MCF 10A (cell line): ENCODE data around the gene OBSCN. TPM values are rescaled to one million over a fixed set of nuclear protein-coding genes. Genes with fewer than 3 reads are reported as not detected.
"Not testable (repeated sequence)": the region's sequence is repeated elsewhere in the genome, so short reads cannot be mapped to it uniquely, and the experiment has no call there.

Source experiments
- BruUV-seq: library from RNA; stranded (reverse); fragments of 400-500 nt; replicated peaks from 2 replicates; lab custom pipeline; 2021; lab: Mats Ljungman, UMichigan
- CTCF ChIA-PET: fragments of 300-600 bp; sonication (Branson Sonifier 250); formaldehyde crosslinking; extraction: SDS; loops from one replicate; lab custom pipeline; 2021; ENCODE audit warnings: antibody characterized with exemption, inconsistent platforms; lab: Yijun Ruan, JAX
- POLR2A ChIA-PET: fragments of 300-600, 350-650 bp; sonication (Branson Sonifier 250); formaldehyde crosslinking; extraction: SDS; loops from one replicate; lab custom pipeline; 2020; ENCODE audit warnings: antibody characterized with exemption, inconsistent platforms; lab: Yijun Ruan, JAX
- DNase-seq: peaks from one replicate; pipeline ENCODE4 v3.0.0-alpha.2; 2018; ENCODE audit not compliant: unreplicated experiment
- H3K27ac Mint-ChIP-seq: one replicate; pipeline ENCODE4 v1.8.0; 2022; ENCODE audit warnings: mild to moderate bottlenecking, low read depth, mixed read lengths; ENCODE audit not compliant: unreplicated experiment
- H3K27me3 Mint-ChIP-seq: one replicate; pipeline ENCODE4 v1.8.0; 2022; ENCODE audit warnings: mixed read lengths; ENCODE audit not compliant: insufficient read depth, unreplicated experiment
- H3K36me3 Mint-ChIP-seq: one replicate; pipeline ENCODE4 v1.8.0; 2022; ENCODE audit warnings: mild to moderate bottlenecking, moderate library complexity, mixed read lengths; ENCODE audit not compliant: insufficient read depth, unreplicated experiment
- H3K4me1 Mint-ChIP-seq: one replicate; pipeline ENCODE4 v1.8.0; 2022; ENCODE audit warnings: mixed read lengths; ENCODE audit not compliant: insufficient read depth, unreplicated experiment
- H3K4me3 Mint-ChIP-seq: one replicate; pipeline ENCODE4 v1.8.0; 2022; ENCODE audit warnings: mild to moderate bottlenecking, moderate library complexity, mixed read lengths; ENCODE audit not compliant: unreplicated experiment
- H3K9me3 Mint-ChIP-seq: one replicate; pipeline ENCODE4 v1.8.0; 2022; ENCODE audit warnings: mixed read lengths; ENCODE audit not compliant: unreplicated experiment
- intact Hi-C: fragments of 100-400 bp; cut with micrococcal nuclease; formaldehyde crosslinking; loops from 2 replicates; pipeline ENCODE4 v1.14.1; 2022
- total RNA-seq: library from RNA; stranded (reverse); gene quantifications from 2 replicates; pipeline ENCODE4 v1.2.3, GENCODE V29; 2022
- TF ChIP-seq, protein P1 (sequence below): fragments of 200-600 bp; IDR thresholded peaks from one replicate; pipeline ENCODE4 v1.8.0; 2022; ENCODE audit warnings: antibody characterized with exemption, mild to moderate bottlenecking; ENCODE audit not compliant: unreplicated experiment

The OBSCN gene
- total RNA-seq, 1 experiment from 2014 or later = 22.6 TPM

DNA sequence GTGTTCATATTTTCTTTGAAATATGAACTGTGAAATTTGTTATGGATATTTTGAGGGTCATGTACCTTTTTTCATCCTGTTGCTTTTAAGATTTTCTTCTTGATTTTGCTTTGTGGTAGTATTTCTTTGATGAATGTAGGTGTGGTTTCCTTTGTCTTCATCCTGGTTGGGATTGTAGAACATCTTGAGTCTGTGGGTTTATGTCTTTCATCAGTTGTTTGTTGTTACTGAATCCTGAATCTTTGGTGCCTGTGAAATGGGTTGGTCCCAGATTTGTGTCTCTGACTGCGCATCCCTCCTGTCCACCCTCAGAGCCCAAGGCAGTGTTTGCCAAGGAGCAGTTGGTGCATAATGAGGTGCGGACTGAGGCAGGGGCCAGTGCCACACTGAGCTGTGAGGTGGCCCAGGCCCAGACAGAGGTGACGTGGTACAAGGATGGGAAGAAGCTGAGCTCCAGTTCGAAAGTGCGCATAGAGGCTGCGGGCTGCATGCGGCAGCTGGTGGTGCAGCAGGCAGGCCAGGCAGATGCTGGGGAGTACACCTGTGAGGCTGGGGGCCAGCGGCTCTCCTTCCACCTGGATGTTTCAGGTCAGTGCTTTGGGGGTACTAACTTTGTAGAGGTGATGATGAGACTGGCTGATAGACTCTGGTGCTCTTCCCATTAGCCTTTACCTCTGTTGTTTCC lies 38.5 kb downstream of the OBSCN start:
- H3K27me3 Mint-ChIP-seq = no peaks in the 10 kb centered on the region
- no peak for DNase-seq
- peaks cover 46% of the 10 kb centered on the region for H3K9me3 Mint-ChIP-seq
- H3K27ac Mint-ChIP-seq = no peak overlapping the region
- ChIA-PET POLR2A (interaction anchor here (2.1 kb wide), 1 partner anchor 13 kb away, joined by 7 read pairs; no protein-coding TSS in a partner anchor), CTCF (interaction anchor here (1.1 kb wide), 1 partner anchor 19 kb away, joined by 5 read pairs; no protein-coding TSS in a partner anchor)
- TF ChIP-seq, protein P1, sequence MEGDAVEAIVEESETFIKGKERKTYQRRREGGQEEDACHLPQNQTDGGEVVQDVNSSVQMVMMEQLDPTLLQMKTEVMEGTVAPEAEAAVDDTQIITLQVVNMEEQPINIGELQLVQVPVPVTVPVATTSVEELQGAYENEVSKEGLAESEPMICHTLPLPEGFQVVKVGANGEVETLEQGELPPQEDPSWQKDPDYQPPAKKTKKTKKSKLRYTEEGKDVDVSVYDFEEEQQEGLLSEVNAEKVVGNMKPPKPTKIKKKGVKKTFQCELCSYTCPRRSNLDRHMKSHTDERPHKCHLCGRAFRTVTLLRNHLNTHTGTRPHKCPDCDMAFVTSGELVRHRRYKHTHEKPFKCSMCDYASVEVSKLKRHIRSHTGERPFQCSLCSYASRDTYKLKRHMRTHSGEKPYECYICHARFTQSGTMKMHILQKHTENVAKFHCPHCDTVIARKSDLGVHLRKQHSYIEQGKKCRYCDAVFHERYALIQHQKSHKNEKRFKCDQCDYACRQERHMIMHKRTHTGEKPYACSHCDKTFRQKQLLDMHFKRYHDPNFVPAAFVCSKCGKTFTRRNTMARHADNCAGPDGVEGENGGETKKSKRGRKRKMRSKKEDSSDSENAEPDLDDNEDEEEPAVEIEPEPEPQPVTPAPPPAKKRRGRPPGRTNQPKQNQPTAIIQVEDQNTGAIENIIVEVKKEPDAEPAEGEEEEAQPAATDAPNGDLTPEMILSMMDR = no peak
- intact Hi-C loops = no loop called here
- H3K4me1 Mint-ChIP-seq = no peaks in the 10 kb centered on the region
- no peak overlapping the region for H3K4me3 Mint-ChIP-seq
- no TSS peak for BruUV-seq
- peaks cover 38% of the 10 kb centered on the region for H3K36me3 Mint-ChIP-seq

DNA sequence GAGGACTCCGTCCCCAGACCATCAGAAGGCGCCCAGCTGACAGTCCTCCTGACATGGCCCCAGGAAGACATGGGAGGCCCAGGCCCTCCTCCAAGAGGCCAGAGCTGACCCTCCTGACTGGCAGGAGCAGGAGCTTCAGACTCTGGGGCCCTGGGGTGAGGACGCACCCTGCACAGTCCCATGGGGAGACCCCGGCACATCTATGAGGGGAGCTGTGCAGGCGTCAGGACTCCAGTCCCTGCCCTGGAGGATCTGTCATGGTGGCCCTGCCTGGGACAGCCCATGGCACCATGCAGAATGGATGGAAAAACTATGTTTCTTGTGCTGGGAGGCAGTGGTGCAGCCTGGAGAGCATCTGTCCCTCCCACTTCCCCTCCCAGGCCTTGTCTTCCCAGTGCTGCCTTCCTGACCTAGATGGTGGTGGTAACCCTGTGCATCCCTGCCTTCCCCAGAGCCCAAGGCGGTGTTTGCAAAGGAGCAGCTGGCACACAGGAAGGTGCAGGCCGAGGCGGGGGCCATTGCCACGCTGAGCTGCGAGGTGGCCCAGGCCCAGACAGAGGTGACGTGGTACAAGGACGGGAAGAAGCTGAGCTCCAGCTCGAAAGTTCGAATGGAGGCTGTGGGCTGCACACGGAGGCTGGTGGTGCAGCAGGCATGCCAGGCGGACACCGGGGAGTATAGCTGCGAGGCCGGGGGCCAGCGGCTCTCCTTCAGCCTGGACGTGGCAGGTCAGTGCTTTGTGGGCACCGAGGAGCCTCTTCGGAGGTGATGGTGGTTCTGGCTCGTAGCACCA lies 41.9 kb downstream of the OBSCN start:
- POLR2A ChIA-PET = interaction anchor here (0.7 to 0.8 kb wide), 3 partner anchors 12 to 210 kb away, joined by 3 to 4 read pairs (median 3); partner anchors contain the start of gene TRIM11
- CTCF ChIA-PET = interaction anchor here (0.7 to 1.5 kb wide), 3 partner anchors 10 to 666 kb away, joined by 3 to 4 read pairs (median 3); no protein-coding TSS in a partner anchor

DNA sequence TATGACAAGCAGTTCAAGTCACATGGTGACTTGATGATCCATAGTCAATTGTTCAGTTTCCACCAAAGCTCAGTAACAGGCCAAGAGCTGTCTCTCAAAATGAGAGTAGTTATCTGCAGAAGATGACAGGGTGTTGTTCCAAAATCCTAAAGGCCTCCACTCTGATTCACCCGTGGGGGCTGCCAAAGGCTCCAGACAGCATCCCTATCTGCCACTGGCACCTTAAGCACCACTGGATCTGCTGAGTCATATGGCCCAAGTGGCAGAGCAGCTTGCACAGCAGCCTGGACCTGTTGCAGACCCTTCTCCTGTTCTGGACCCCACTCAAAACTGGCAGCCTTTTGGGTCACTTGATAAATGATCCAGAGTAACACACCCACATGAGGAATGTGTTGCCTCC lies 44.6 kb downstream of the OBSCN start:
- H3K36me3 Mint-ChIP-seq, H3K4me3 Mint-ChIP-seq, H3K27ac Mint-ChIP-seq, intact Hi-C loops, DNase-seq, BruUV-seq, H3K27me3 Mint-ChIP-seq, H3K4me1 Mint-ChIP-seq, POLR2A ChIA-PET: not testable (repeated sequence)
- CTCF ChIA-PET = interaction anchor here (0.6 kb wide), 1 partner anchor 141 kb away, joined by 3 read pairs; no protein-coding TSS in a partner anchor
- H3K9me3 Mint-ChIP-seq = peaks cover 15% of the 10 kb centered on the region

More for the DNA sequence above, 41.9 kb downstream of the OBSCN start:
- TF ChIP-seq, protein P1 = no peak
- no peaks in the 10 kb centered on the region for H3K27me3 Mint-ChIP-seq
- no peak overlapping the region for H3K27ac Mint-ChIP-seq
- BruUV-seq = no TSS peak
- peaks cover 26% of the 10 kb centered on the region for H3K36me3 Mint-ChIP-seq
- intact Hi-C loops = no loop called here
- no peak for DNase-seq
- no peak overlapping the region for H3K4me3 Mint-ChIP-seq
- H3K4me1 Mint-ChIP-seq = no peaks in the 10 kb centered on the region
- H3K9me3 Mint-ChIP-seq = peaks cover 31% of the 10 kb centered on the region

DNA sequence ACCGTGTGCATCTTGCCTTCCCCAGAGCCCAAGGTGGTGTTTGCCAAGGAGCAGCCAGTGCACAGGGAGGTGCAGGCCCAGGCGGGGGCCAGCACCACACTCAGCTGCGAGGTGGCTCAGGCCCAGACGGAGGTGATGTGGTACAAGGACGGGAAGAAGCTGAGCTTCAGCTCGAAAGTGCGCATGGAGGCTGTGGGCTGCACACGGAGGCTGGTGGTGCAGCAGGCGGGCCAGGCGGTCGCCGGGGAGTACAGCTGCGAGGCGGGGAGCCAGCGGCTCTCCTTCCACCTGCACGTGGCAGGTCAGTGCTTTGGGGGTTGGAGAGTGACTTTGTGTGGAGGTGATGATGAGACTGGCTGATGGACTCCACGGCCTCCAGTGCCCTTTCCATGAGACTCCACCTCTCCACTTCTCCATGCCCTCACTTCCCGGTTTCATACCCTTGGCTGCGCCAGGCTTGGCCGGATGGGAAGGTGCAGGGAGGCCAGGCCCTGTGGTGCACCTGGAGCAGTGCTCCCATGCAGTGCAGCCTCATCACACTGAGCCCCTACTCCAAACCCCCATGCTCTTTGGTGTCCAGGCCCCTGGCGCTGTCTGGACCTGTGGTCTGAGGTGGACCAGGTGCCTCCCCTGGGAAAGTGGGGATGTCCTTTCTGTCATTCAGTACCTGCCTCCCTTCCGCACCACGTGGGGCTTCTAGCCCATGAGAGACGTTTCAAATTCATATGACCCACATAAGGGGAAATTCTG lies 49.0 kb downstream of the OBSCN start:
- H3K27ac Mint-ChIP-seq = no peak overlapping the region
- ChIA-PET CTCF (interaction anchor here (1.4 kb wide), 1 partner anchor 15 kb away, joined by 3 read pairs; no protein-coding TSS in a partner anchor), POLR2A (no interaction called here)
- H3K4me1 Mint-ChIP-seq = no peaks in the 10 kb centered on the region
- no peaks in the 10 kb centered on the region for H3K27me3 Mint-ChIP-seq
- peaks cover 15% of the 10 kb centered on the region for H3K9me3 Mint-ChIP-seq
- BruUV-seq = no TSS peak
- TF ChIP-seq, protein P1 = no peak
- intact Hi-C loops = no loop called here
- peaks cover 4% of the 10 kb centered on the region for H3K36me3 Mint-ChIP-seq
- H3K4me3 Mint-ChIP-seq = no peak overlapping the region
- no peak for DNase-seq
